RCC 7860 (cell line): ENCODE measurements around the gene HMGB2.

Experiments used
- DNase-seq: peaks from one replicate; pipeline ENCODE4 v3.0.0-alpha.2; 2015; ENCODE audit warnings: low spot score
- FAIRE-seq: peaks from 2 replicates; lab custom pipeline; 2012; peaks lifted over from hg19 to GRCh38; lab: Jason Lieb, UNC

Gene HMGB2

DNA sequence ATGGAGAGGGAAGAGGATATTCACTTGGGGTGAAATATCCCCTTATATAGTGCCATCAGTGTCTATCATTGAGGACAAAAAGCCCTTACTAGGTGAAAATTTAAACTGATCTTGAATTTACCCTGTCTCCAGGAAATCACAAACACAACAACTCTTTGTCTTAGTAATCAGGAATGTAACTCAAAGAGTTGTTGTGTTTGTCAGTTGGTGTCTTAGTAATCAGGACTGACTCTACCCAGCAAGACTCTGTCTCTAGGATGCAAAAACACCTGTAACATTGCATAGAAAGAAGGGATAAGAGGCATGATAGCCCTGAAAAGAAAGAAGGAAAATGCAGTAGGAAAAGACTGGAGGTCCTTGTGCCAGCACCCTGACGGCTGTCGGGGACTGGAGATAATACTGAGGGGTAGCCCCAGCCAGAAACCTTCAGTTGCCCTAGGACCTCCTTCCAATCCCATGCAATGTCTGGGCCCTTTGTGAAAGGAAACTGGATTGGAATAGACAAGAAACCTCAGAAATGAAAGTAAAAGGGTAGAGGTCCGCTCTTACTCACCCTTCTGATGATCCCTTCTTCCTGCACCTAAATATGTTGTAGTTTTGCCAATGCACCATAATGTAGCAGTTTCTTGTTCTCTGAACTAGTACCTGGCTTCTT lies 45.3 kb downstream of the HMGB2 start:
- FAIRE-seq, result no peak
- DNase-seq, result no peak

DNA sequence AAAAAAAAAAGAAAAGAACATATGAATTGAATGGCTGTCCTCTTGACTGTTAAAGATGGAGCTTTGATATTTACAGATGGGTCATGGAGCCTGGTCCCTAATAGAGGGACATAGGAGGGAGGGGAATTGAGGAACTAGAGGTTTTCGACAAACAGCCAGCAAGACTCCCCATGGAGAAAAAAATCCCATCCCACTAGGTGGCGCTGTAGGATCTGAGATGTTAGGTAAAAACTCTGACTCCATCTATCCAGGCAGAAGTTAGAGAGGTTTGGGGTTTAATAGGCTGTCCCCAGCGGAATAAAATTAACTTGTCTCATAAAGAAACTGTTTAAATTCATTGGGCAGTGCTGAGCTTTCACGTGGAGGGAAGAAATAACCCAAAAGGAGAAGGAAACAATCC lies 45.9 kb downstream of the HMGB2 start:
- no peak for FAIRE-seq
- no peak for DNase-seq

- no peak for FAIRE-seq
- no peak for DNase-seq
Observed at GRCh38 chr4:173287486-173287885, 46.7 kb downstream of the HMGB2 start.

- no peak for DNase-seq
- FAIRE-seq, result no peak
Observed at GRCh38 chr4:173284463-173284862, 49.7 kb downstream of the HMGB2 start.

DNA sequence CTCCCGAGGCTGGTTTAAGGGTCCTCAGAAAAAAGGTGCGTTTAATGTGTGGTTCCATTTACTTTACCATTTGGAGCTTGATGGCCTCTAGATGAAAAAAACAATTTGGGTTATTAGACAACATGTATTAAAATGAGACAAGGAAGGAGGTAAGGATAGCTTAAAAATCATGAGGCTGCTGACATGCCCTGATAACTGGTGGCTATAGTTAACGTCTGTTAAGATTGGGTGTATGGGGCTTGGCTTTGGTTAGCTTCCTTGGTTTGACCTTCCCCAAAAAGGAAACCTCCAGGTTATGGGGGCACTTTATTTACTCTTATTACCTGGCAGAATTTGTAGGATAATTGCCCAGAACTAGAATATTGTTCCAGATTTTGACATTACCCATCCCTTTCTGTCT lies 51.5 kb downstream of the HMGB2 start:
- FAIRE-seq (no peak), DNase-seq (no peak)

- FAIRE-seq (no peak), DNase-seq (no peak)
Observed at GRCh38 chr4:173282256-173282562, 51.9 kb downstream of the HMGB2 start.

DNA sequence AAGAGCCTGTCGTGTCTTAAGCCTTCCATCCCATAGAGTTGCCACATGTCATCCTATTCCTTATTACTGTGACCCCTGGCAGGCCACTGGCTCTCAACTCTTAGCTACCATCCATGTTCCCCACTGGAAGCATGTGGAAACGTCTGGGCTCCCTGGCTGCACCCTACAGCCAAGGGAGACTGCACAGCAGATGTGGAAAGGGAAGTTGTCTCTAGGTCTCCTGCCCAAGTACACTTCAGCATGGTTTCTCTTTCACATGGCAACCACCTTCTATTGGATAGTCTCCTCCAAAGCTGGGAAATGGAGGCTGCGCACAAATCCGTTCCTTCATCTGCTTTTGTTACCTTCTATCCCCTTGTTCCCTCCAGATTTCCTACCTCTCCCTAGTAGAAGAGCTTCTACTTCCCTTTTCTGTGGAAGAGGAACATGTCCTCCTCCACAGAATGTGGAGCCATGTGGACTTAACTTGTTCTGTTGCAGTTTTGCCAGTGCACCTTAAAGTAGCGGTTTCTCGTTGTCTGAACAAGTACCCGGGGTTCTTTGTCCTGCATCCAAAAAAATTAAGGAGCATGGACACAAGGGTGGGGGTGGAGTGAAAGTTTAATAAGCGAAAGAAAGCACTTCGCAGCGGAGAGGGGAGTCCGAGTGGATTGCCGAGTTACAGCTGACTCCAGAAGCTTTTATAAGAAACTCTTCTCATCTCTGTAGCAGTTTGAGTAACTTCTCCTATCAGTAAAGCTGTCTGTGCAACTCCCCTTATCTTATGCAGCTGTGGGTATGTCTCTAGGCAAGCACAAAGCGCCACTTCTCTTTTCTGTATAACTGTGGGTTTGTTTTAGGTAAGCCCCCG lies 52.5 kb downstream of the HMGB2 start:
- FAIRE-seq (no peak), DNase-seq (no peak)
